ENCODE results near the gene TOB2. TPM values are rescaled to one million over a fixed set of nuclear protein-coding genes. Genes with fewer than 3 reads are reported as not detected.

The TOB2 gene
- total and polyA plus RNA-seq, 2 donors from 2014 or later = 20.8 to 54.3 TPM

GRCh38 chr22:41481131-41481830 lies 34.7 kb upstream of the TOB2 start:
- FAIRE-seq (no peak), DNase-seq (peak in 1 of 5 donors; percentile 68)
- Histone ChIP-seq H3K36me3 (ENCODE audit: control insufficient read depth in 2 of 3, insufficient read depth in 3 of 3, low read length in 3 of 3) (peaks cover 0 to 6% (median 0%) of the 10 kb centered on the region in 3 donors), H3K9me3 (ENCODE audit: control insufficient read depth in 2 of 3, insufficient read depth in 1 of 3, low read length in 3 of 3) (no peaks in the 10 kb centered on the region), H3K27ac (ENCODE audit: low read depth in 2 of 2, low read length in 2 of 2) (peak overlapping the region; percentile 28 to 49), H3K27me3 (ENCODE audit: control insufficient read depth, insufficient read depth, low read length) (no peaks in the 10 kb centered on the region), H3K4me1 (ENCODE audit: control insufficient read depth in 2 of 3, insufficient read depth in 2 of 3, low read depth in 1 of 3, low read length in 3 of 3) (peaks cover 0 to 47% (median 44%) of the 10 kb centered on the region in 3 donors), H3K9ac (ENCODE audit: low read length in 3 of 3) (peak overlapping the region in 1 of 3 donors; percentile 0), H3K4me3 (ENCODE audit: low read length in 3 of 3) (no peak overlapping the region)
- no peak for TF ChIP-seq CTCF (IDR thresholded peaks at IDR 0.05; ENCODE audit: borderline replicate concordance, extremely low read depth, insufficient read depth)
- intact Hi-C loops (cut with DNase I) = no loop called here

- no peak for FAIRE-seq
These were observed 33.8 kb upstream of the TOB2 start for GRCh38 chr22:41480397-41480735.

GRCh38 chr22:41479671-41480396 lies 33.2 kb upstream of the TOB2 start:
- intact Hi-C loops (cut with DNase I) = no loop called here
- H3K36me3 ChIP-seq (ENCODE audit: control insufficient read depth in 2 of 3, insufficient read depth in 3 of 3, low read length in 3 of 3) = peaks cover 0 to 6% (median 0%) of the 10 kb centered on the region in 3 donors
- TF ChIP-seq CTCF (IDR thresholded peaks at IDR 0.05; ENCODE audit: borderline replicate concordance, extremely low read depth, insufficient read depth) = no peak
- no peak overlapping the region for H3K4me3 ChIP-seq (ENCODE audit: low read length in 3 of 3)
- H3K9me3 ChIP-seq (ENCODE audit: control insufficient read depth in 2 of 3, insufficient read depth in 1 of 3, low read length in 3 of 3) = no peaks in the 10 kb centered on the region
- no peaks in the 10 kb centered on the region for H3K27me3 ChIP-seq (ENCODE audit: control insufficient read depth, insufficient read depth, low read length)
- DNase-seq = no peak
- H3K4me1 ChIP-seq (ENCODE audit: control insufficient read depth in 2 of 3, insufficient read depth in 2 of 3, low read depth in 1 of 3, low read length in 3 of 3) = peaks cover 0 to 47% (median 40%) of the 10 kb centered on the region in 3 donors
- H3K9ac ChIP-seq (ENCODE audit: low read length in 3 of 3) = no peak overlapping the region
- peak overlapping the region in 1 of 2 donors; percentile 24 for H3K27ac ChIP-seq (ENCODE audit: low read depth in 2 of 2, low read length in 2 of 2)
- no peak for FAIRE-seq

More at GRCh38 chr22:41480397-41480735, 33.8 kb upstream of the TOB2 start:
- Histone ChIP-seq H3K27ac (ENCODE audit: low read depth in 2 of 2, low read length in 2 of 2) (peak overlapping the region in 1 of 2 donors; percentile 24), H3K9me3 (ENCODE audit: control insufficient read depth in 2 of 3, insufficient read depth in 1 of 3, low read length in 3 of 3) (no peaks in the 10 kb centered on the region), H3K36me3 (ENCODE audit: control insufficient read depth in 2 of 3, insufficient read depth in 3 of 3, low read length in 3 of 3) (peaks cover 0 to 6% (median 0%) of the 10 kb centered on the region in 3 donors), H3K4me1 (ENCODE audit: control insufficient read depth in 2 of 3, insufficient read depth in 2 of 3, low read depth in 1 of 3, low read length in 3 of 3) (peaks cover 0 to 44% (median 41%) of the 10 kb centered on the region in 3 donors), H3K27me3 (ENCODE audit: control insufficient read depth, insufficient read depth, low read length) (no peaks in the 10 kb centered on the region), H3K4me3 (ENCODE audit: low read length in 3 of 3) (no peak overlapping the region), H3K9ac (ENCODE audit: low read length in 3 of 3) (no peak overlapping the region)
- intact Hi-C loops (cut with DNase I) = no loop called here
- no peak for TF ChIP-seq CTCF (IDR thresholded peaks at IDR 0.05; ENCODE audit: borderline replicate concordance, extremely low read depth, insufficient read depth)
- DNase-seq = no peak

Measured in kidney (tissue), 14 donors.